Pulmonary artery endothelial cell (primary cell): ENCODE measurements around the gene PTPRN2. TPM values are rescaled to one million over a fixed set of nuclear protein-coding genes. Genes with fewer than 3 reads are reported as not detected.

Source experiments
- DNase-seq: peaks from one replicate; pipeline ENCODE4 v3.0.0-alpha.2; 2011; ENCODE audit warnings: low read depth, low spot score
- total RNA-seq: library from RNA; depleted of rRNA; stranded (reverse); fragments of >200 nt; gene quantifications from 2 replicates; pipeline ENCODE4 v1.2.3, GENCODE V29; 2014

PTPRN2 gene
- total RNA-seq, 1 donor from 2014 or later = 0.53 TPM

- no peak for DNase-seq
Measured at GRCh38 chr7:158004123-158004490, 583.5 kb downstream of the PTPRN2 start.

GRCh38 chr7:158003441-158004122 lies 584.0 kb downstream of the PTPRN2 start:
- DNase-seq = no peak

GRCh38 chr7:158002486-158003080 lies 585.0 kb downstream of the PTPRN2 start:
- DNase-seq = no peak

- no peak for DNase-seq
Measured at GRCh38 chr7:158001621-158002320, 585.9 kb downstream of the PTPRN2 start.

- no peak for DNase-seq
Measured at GRCh38 chr7:158001003-158001402, 586.6 kb downstream of the PTPRN2 start.

GRCh38 chr7:158000160-158000559 lies 587.5 kb downstream of the PTPRN2 start:
- no peak for DNase-seq

- DNase-seq = no peak
Measured at GRCh38 chr7:157998884-157999552, 588.6 kb downstream of the PTPRN2 start.

DNA sequence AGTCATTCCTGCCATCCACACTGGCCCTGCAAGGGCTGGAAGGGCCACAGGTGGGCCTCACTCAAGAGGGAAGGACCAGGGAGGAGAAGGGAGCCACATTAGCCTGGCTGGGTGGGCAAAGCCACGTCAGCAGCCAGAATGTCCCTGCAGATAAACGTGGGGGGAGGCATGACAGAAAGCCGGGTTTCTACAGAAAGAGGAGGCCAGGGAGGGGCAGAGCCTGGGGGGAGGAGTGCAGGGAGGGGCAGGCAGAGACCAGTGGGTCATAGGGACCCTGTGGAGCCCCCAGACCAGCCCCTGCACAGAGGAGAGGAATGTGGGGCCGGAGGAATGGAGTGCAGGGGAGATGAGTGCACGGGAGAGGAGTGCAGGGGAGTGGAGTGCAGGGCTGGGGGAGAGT lies 590.2 kb downstream of the PTPRN2 start:
- no peak for DNase-seq

DNA sequence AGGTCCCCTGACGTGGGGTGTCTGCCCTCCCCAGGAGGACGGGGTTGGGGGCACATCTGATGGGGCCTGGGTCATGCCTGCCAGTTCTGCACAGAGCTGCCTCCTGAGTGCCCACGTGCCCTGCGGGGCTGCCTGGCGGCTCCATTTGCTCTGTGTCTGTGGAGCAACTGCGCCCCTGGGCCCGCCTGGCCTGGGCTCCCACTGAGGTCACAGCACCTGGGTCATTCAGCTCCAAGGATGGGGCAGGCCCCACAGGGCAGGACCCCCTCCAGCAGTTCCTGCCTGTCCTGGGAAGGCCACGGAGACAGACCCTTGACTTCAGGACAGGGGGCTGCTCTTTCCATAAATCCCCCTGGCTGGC lies 590.6 kb downstream of the PTPRN2 start:
- DNase-seq = no peak

DNA sequence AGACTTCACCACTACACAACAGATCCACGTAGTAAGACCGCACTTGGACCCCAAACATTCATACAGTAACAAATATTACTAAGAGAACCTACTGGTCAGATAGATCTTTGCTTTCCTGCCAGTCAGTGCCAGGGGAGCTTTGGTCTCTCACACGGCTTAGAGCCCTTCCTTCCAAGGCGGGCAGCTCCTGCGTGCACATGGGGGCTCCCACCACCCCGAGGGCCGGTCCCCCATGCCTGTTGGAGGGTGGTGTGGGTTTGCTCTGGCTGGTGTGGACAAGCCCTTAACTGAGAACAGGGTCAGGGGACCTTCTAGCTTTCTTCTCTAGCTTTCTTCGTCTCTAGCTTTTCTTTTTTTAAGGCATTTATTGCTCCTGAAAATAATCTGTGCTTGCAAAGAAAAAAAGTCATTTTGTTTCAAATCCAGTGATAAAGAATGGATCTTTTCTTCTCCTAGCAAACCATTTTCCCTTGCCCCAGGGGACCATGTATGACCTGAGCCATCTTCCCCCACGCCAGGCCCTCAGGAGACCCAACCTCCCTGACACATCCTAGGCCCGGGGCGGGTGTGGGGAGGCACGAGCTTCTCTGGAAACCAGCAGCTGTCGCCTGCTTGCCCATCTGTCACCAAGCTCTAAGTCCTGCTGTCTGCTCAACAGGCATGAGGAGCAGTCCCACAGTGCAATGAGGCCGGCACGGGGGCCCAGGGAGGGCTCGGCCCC lies 591.1 kb downstream of the PTPRN2 start:
- no peak for DNase-seq

DNA sequence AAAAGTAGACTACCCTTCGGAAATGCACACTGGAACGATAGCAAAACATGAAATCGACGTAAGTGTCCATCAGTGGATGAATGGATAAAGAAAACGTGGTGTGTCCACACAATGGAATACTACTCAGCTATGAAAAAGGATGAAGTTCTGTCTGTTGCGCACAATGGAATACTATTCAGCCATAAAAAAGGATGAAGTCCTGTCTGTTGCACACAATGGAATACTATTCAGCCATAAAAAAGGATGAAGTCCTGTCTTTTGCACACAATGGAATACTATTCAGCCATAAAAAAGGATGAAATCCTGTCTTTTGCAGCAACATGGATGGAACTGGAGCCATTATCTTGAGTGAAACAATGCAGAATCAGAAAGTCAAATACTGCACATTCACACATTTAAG lies 591.8 kb downstream of the PTPRN2 start:
- no peak for DNase-seq

GRCh38 chr7:157994319-157994718 lies 593.3 kb downstream of the PTPRN2 start:
- no peak for DNase-seq

DNA sequence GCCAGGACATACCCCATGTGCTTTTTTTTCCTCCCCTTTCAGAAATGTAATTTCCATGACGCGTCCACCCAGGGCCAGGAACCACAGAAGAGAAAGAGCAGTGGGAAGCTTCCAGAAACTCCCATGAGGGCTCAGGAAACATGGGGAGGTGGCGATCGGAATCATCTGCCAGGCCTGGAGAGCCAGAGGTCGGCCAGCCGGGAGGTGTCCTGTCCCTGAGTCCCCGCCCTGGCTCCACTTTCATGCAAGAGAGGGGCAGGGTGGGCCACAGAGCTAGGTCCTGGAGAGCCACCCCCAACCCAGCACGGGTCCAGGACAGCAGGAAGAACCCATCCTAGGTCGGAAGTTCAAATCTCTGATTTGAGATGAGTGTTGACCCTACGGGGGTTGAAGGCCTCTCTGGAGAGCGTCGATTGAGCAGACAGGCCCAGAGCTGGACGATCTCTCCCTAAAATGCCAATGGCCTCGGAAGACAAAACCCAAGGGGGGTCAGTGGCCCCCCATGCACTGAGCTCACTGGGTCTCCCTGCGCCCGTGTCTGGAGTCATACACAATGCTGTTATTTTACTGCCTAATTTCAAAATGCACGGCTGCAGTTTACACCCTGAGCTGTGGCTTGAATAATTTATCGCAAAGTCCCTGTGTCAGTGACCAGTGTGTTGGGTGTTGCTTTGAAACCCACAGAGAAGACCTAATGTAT lies 594.1 kb downstream of the PTPRN2 start:
- no peak for DNase-seq

DNA sequence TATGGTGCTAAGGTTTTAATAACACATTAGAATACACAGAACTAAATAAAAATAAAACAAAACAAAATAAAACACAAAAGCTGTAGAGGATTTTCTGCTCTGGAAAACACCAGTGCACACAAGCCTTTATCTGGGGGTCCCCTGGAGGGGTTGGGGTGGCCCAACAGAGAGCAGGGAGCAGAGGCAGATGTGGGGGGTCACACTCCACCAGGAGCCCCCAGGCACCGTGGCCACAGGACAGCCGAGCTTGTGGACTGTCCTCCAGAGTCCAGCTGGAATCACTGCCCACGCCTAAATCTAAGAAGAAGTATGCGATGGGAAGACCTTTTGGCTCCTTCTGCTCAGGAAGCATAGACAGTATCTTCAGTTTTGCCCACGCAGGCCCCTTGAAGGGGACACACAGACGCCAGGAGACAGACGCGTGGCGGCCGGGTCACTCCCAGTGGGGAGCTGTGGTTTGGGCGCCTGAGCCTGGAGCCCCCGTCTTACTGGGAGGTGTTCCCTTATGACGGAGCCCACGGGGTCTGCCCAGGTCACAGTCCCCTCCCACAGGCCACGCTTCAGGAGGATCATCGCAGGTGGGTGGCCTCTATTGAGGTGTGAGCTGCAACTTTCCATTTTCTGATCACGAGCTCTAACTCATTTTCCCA lies 595.0 kb downstream of the PTPRN2 start:
- DNase-seq = no peak

DNA sequence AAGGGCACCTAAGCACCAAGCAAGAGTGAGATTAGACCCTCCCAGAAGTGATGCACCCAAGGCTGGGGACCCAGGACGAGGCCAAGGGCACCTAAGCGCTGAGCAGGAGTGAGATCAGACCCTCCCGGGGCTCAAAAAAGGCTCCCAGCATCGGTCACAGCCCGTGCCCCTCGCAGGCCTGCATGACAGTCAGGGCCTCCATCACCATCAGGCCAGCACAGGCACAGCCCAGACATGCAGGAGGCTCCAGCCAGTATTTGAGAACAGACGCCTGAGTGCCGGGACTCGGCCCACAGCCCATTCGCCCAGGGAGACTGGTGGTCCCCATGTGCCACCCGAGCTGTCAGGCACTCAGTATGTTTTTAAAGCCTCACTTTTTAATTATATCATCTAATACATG lies 595.9 kb downstream of the PTPRN2 start:
- DNase-seq = no peak

GRCh38 chr7:157991351-157991750 lies 596.3 kb downstream of the PTPRN2 start:
- no peak for DNase-seq

GRCh38 chr7:157990881-157991250 lies 596.8 kb downstream of the PTPRN2 start:
- DNase-seq = no peak

- DNase-seq = no peak
Measured at GRCh38 chr7:157990226-157990880, 597.3 kb downstream of the PTPRN2 start.

GRCh38 chr7:157989589-157989988 lies 598.0 kb downstream of the PTPRN2 start:
- DNase-seq = no peak

DNA sequence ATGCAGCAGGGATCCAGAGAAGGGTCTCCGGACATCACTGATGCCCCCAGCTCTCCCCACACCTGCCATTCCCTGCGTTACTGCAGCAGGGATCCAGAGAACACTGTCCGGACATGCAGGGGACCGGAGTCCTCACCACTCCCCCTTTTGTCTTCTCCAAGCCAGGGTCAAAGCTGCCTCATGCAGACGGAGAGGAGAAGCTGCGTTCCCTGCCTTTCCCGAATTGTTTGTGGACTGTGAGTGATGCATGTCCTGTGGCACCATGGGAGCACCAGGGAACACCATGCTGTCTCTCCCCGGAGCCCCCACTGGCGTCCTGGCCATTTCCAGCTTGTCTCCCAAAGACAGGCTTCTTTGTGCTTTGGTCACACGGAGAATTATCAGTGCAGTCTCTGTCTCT lies 599.7 kb downstream of the PTPRN2 start:
- DNase-seq = no peak
